Right atrium auricular region (tissue), 2 donors: ENCODE results near the gene SEMA4D. TPM values are rescaled to one million over a fixed set of nuclear protein-coding genes. Genes with fewer than 3 reads are reported as not detected.

Experiments used
- DNase-seq: peaks from one replicate; pipeline ENCODE4 v3.0.0-alpha.2; 2019; ENCODE audit warnings: low spot score
- H3K27ac ChIP-seq, 2 donors: fragments of 200-600 bp; sonication (generic); 1 replicate in 1 of 2; 2 replicates in 1 of 2; pipeline ENCODE4 v1.5.1; 2016 to 2019
- H3K27me3 ChIP-seq, 2 donors: fragments of 200-600 bp; sonication (generic); one replicate each; pipeline versions ENCODE4 v1.5.1 to v1.6.0; 2017 to 2019
- H3K36me3 ChIP-seq: fragments of 200-600 bp; sonication (generic); one replicate; pipeline ENCODE4 v1.5.1; 2016
- H3K4me1 ChIP-seq, 2 donors: fragments of 200-600 bp; sonication (generic); one replicate each; pipeline versions ENCODE4 v1.5.1 to v1.6.0; 2017 to 2019
- H3K4me3 ChIP-seq, 2 donors: fragments of 200-600 bp; sonication (generic); 1 replicate in 1 of 2; 2 replicates in 1 of 2; pipeline ENCODE4 v1.5.1; 2017 to 2019; ENCODE audit warnings: mild to moderate bottlenecking in 1 of 2, moderate library complexity in 1 of 2
- H3K9me3 ChIP-seq, 2 donors: fragments of 200-600 bp; sonication (generic); one replicate each; pipeline ENCODE4 v1.5.1; 2019
- CTCF ChIP-seq, 2 donors: fragments of 200-600 bp; sonication (generic); IDR thresholded peaks; one replicate each; pipeline ENCODE4 v1.5.1; 2019; ENCODE audit warnings: antibody characterized with exemption in 2 of 2
- total RNA-seq, 2 donors: library from RNA; depleted of rRNA; stranded (reverse); fragments of >200 nt; gene quantifications; one replicate each; pipeline ENCODE4 v1.1.0, GENCODE V29; 2016

Gene SEMA4D
- total RNA-seq, 2 donors from 2014 or later = 14.6 to 22.1 TPM

DNA sequence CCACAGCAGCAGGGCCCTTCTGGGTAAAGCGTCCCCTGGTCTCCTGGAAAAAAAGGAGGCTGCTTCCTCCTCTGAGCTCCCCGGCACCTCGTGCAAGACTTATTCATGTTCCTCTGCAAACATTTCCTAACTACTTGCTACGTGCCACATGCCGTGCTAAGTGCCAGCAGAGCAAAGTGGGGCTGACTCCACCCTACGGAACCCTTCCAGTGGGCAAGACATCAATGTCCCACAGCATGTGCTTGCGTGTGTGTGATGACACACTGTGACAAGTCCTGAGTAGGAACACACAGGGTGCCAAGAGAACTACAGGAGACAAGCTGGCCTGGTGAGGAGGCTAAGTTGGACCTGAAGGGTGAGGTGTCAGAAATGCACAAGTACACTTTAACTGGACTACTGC lies 57.4 kb downstream of the SEMA4D start:
- TF ChIP-seq CTCF (IDR thresholded peaks at IDR 0.05) = no peak
- Histone ChIP-seq H3K4me3 (no peak overlapping the region), H3K27ac (no peak overlapping the region), H3K4me1 (peaks cover 0 to 36% of the 10 kb centered on the region in 2 donors), H3K9me3 (no peaks in the 10 kb centered on the region), H3K36me3 (no peaks in the 10 kb centered on the region), H3K27me3 (no peaks in the 10 kb centered on the region)
- peak; percentile 81 for DNase-seq

- no peak overlapping the region for H3K4me3 ChIP-seq
- no peaks in the 10 kb centered on the region for H3K36me3 ChIP-seq
- no peak for DNase-seq
- H3K4me1 ChIP-seq = peaks cover 0 to 31% of the 10 kb centered on the region in 2 donors
- H3K27ac ChIP-seq = no peak overlapping the region
- H3K27me3 ChIP-seq = no peaks in the 10 kb centered on the region
- no peaks in the 10 kb centered on the region for H3K9me3 ChIP-seq
- TF ChIP-seq CTCF (IDR thresholded peaks at IDR 0.05) = no peak
Measured at GRCh38 chr9:89440046-89440445, 57.9 kb downstream of the SEMA4D start.

GRCh38 chr9:89439571-89439970 lies 58.3 kb downstream of the SEMA4D start:
- no peak for DNase-seq
- Histone ChIP-seq H3K27me3 (no peaks in the 10 kb centered on the region), H3K36me3 (no peaks in the 10 kb centered on the region), H3K9me3 (no peaks in the 10 kb centered on the region), H3K27ac (no peak overlapping the region), H3K4me1 (peaks cover 0 to 31% of the 10 kb centered on the region in 2 donors), H3K4me3 (no peak overlapping the region)
- TF ChIP-seq CTCF (IDR thresholded peaks at IDR 0.05) = no peak

DNA sequence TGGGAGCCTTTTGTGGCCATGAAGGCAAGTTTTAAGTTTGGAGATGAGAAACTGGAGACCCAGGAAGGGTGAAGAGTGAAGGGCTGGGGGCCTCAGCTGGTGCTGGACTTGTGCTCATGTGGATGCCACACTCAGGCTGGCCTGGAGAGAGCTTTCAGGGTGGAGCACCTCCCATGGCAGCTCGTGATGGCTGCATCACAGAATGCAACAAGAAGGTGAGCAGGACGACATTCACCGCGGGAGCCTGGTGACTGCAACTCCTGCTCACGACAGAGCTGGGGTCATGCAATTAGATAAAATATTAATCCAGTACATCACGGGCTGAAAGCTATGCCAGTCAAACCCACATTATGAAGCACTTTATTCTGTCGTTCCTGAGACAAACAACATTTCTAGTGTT lies 59.7 kb downstream of the SEMA4D start:
- no peak overlapping the region for H3K4me3 ChIP-seq
- no peaks in the 10 kb centered on the region for H3K36me3 ChIP-seq
- no peaks in the 10 kb centered on the region for H3K27me3 ChIP-seq
- H3K9me3 ChIP-seq = no peaks in the 10 kb centered on the region
- H3K27ac ChIP-seq = no peak overlapping the region
- no peak for DNase-seq
- H3K4me1 ChIP-seq = peaks cover 0 to 27% of the 10 kb centered on the region in 2 donors
- TF ChIP-seq CTCF (IDR thresholded peaks at IDR 0.05) = no peak

GRCh38 chr9:89437772-89438171 lies 60.1 kb downstream of the SEMA4D start:
- DNase-seq = no peak
- peaks cover 0 to 31% of the 10 kb centered on the region in 2 donors for H3K4me1 ChIP-seq
- H3K27me3 ChIP-seq = no peaks in the 10 kb centered on the region
- no peaks in the 10 kb centered on the region for H3K9me3 ChIP-seq
- no peaks in the 10 kb centered on the region for H3K36me3 ChIP-seq
- H3K27ac ChIP-seq = no peak overlapping the region
- H3K4me3 ChIP-seq = no peak overlapping the region
- no peak for TF ChIP-seq CTCF (IDR thresholded peaks at IDR 0.05)

GRCh38 chr9:89436963-89437625 lies 60.8 kb downstream of the SEMA4D start:
- Histone ChIP-seq H3K27ac (no peak overlapping the region), H3K4me1 (peaks cover 0 to 36% of the 10 kb centered on the region in 2 donors), H3K36me3 (no peaks in the 10 kb centered on the region), H3K27me3 (no peaks in the 10 kb centered on the region), H3K4me3 (no peak overlapping the region), H3K9me3 (no peaks in the 10 kb centered on the region)
- TF ChIP-seq CTCF (IDR thresholded peaks at IDR 0.05) = no peak
- no peak for DNase-seq
